ENCODE data around the gene RNF111. TPM values are rescaled to one million over a fixed set of nuclear protein-coding genes. Genes with fewer than 3 reads are reported as not detected.

Gene RNF111
- total and polyA plus RNA-seq, 12 donors, result 5.7 to 41.6 (median 24.0) TPM

- Histone ChIP-seq H3K4me1 (replicated peaks in 1 of 2) (no peaks in the 10 kb centered on the region), H3K36me3 (replicated peaks in 1 of 2) (no peaks in the 10 kb centered on the region), H3K9me3 (replicated peaks in 1 of 3) (no peaks in the 10 kb centered on the region), H3K4me3 (no peak overlapping the region), H3K27ac (no peak overlapping the region), H3K27me3 (no peaks in the 10 kb centered on the region)
- TF ChIP-seq POLR2A (IDR thresholded peaks at IDR 0.05) (no peak), CTCF (IDR thresholded peaks at IDR 0.05) (no peak)
- intact Hi-C loops (cut with DNase I), result no loop called here
- DNase-seq, result no peak
- 96 to 97% (median 96%) methylated on average over 5 of the region's 5 CpGs for WGBS, 4 donors
Measured at GRCh38 chr15:59018833-59019232, 31.4 kb downstream of the RNF111 start.

GRCh38 chr15:59020322-59020721 is 32.9 kb downstream of the RNF111 start:
- DNase-seq, result no peak
- no peaks in the 10 kb centered on the region for H3K4me1 ChIP-seq (replicated peaks in 1 of 2)
- H3K27ac ChIP-seq, result no peak overlapping the region
- TF ChIP-seq POLR2A (IDR thresholded peaks at IDR 0.05) (no peak), CTCF (IDR thresholded peaks at IDR 0.05) (no peak)
- no peaks in the 10 kb centered on the region for H3K9me3 ChIP-seq (replicated peaks in 1 of 3)
- H3K36me3 ChIP-seq (replicated peaks in 1 of 2), result no peaks in the 10 kb centered on the region
- intact Hi-C loops (cut with DNase I), result no loop called here
- no peak overlapping the region for H3K4me3 ChIP-seq
- H3K27me3 ChIP-seq, result no peaks in the 10 kb centered on the region

- no peak for TF ChIP-seq POLR2A (IDR thresholded peaks at IDR 0.05)
- no peak for TF ChIP-seq CTCF (IDR thresholded peaks at IDR 0.05)
- Histone ChIP-seq H3K9me3 (replicated peaks in 1 of 3) (no peaks in the 10 kb centered on the region), H3K4me3 (no peak overlapping the region), H3K27me3 (no peaks in the 10 kb centered on the region), H3K4me1 (replicated peaks in 1 of 2) (no peaks in the 10 kb centered on the region), H3K27ac (no peak overlapping the region), H3K36me3 (replicated peaks in 1 of 2) (no peaks in the 10 kb centered on the region)
- intact Hi-C loops (cut with DNase I), result no loop called here
- 91 to 100% (median 99%) methylated on average over 1 of the region's 1 CpG for WGBS, 4 donors
- DNase-seq, result no peak
Measured at GRCh38 chr15:59022188-59022587, 34.7 kb downstream of the RNF111 start.

- Histone ChIP-seq H3K4me3 (no peak overlapping the region), H3K27ac (no peak overlapping the region), H3K36me3 (replicated peaks in 1 of 2) (peaks cover 0 to 5% of the 10 kb centered on the region in 2 donors), H3K9me3 (replicated peaks in 1 of 3) (no peaks in the 10 kb centered on the region), H3K4me1 (replicated peaks in 1 of 2) (no peaks in the 10 kb centered on the region), H3K27me3 (no peaks in the 10 kb centered on the region)
- 89 to 97% (median 95%) methylated on average over 3 of the region's 3 CpGs for WGBS, 4 donors
- TF ChIP-seq CTCF (IDR thresholded peaks at IDR 0.05) (no peak), POLR2A (IDR thresholded peaks at IDR 0.05) (no peak)
- intact Hi-C loops (cut with DNase I), result no loop called here
- no peak for DNase-seq
Measured at GRCh38 chr15:59026207-59026606, 38.7 kb downstream of the RNF111 start.
